Fibroblast of lung (primary cell): ENCODE results near the gene ADCYAP1R1. TPM values are rescaled to one million over a fixed set of nuclear protein-coding genes. Genes with fewer than 3 reads are reported as not detected.

ENCODE experiments used
- DNase-seq, 2 donors: peaks; one replicate each; pipeline versions ENCODE4 v3.0.0 to v3.0.0-alpha.2; 2010; ENCODE audit warnings: low read depth in 2 of 2
- H2AFZ ChIP-seq: 2 replicates; pipeline ENCODE4 v1.5.1; 2012; ENCODE audit warnings: low read length, control low read depth, inconsistent platforms
- H3K27ac ChIP-seq: 2 replicates; pipeline ENCODE4 v1.5.1; 2011; ENCODE audit warnings: low read length, control low read depth; ENCODE audit not compliant: insufficient read depth
- H3K27me3 ChIP-seq: 2 replicates; pipeline ENCODE4 v1.5.1; 2011; ENCODE audit warnings: mild to moderate bottlenecking, low read length; ENCODE audit not compliant: control insufficient read depth, insufficient read depth
- H3K36me3 ChIP-seq: 2 replicates; pipeline ENCODE4 v1.5.1; 2011; ENCODE audit warnings: low read length; ENCODE audit not compliant: control insufficient read depth, insufficient read depth
- H3K4me1 ChIP-seq: 2 replicates; pipeline ENCODE4 v1.5.1; 2011; ENCODE audit warnings: low read length; ENCODE audit not compliant: control insufficient read depth, insufficient read depth; ENCODE audit errors: extremely low read depth
- H3K4me2 ChIP-seq: 2 replicates; pipeline ENCODE4 v1.5.1; 2011; ENCODE audit warnings: low read length, control low read depth; ENCODE audit not compliant: insufficient read depth; ENCODE audit errors: extremely low read depth
- H3K4me3 ChIP-seq, 4 experiments: fragments of 200-600 bp in 1 of 4; sonication (generic) in 1 of 4; replicated peaks in 1 of 4; 2 replicates each; pipeline ENCODE4 v1.5.1; 2011 to 2016; ENCODE audit warnings: low read length in 4 of 4, low read depth in 3 of 4, mild to moderate bottlenecking in 3 of 4, control low read depth in 2 of 4, inconsistent platforms in 1 of 4, mixed read lengths in 1 of 4; ENCODE audit not compliant: insufficient read depth in 1 of 4; ENCODE audit errors: control extremely low read depth in 1 of 4
- H3K79me2 ChIP-seq: 2 replicates; pipeline ENCODE4 v1.5.1; 2012; ENCODE audit warnings: mild to moderate bottlenecking, low read length, inconsistent platforms; ENCODE audit not compliant: control insufficient read depth, insufficient read depth
- H3K9ac ChIP-seq: 2 replicates; pipeline ENCODE4 v1.5.1; 2011; ENCODE audit warnings: mild to moderate bottlenecking, low read length, control low read depth; ENCODE audit not compliant: insufficient read depth
- H3K9me3 ChIP-seq: 2 replicates; pipeline ENCODE4 v1.5.1; 2012; ENCODE audit warnings: low read depth, low read length; ENCODE audit not compliant: control insufficient read depth, insufficient read depth
- H4K20me1 ChIP-seq: 2 replicates; pipeline ENCODE4 v1.5.1; 2011; ENCODE audit warnings: low read length; ENCODE audit not compliant: control insufficient read depth, insufficient read depth; ENCODE audit errors: extremely low read depth
- EZH2 ChIP-seq: IDR thresholded peaks from 2 replicates; pipeline ENCODE4 v1.5.1; 2012; ENCODE audit warnings: low read length, control low read depth, mild to moderate bottlenecking; ENCODE audit errors: missing control alignments
- polyA plus RNA-seq, 2 donors: library from polyadenylated mRNA; depleted of rRNA in 1 of 2; stranded (reverse) in 1 of 2; unstranded in 1 of 2; fragments of >200 nt; gene quantifications; 2 replicates each; pipeline ENCODE4 v1.2.1, GENCODE V29; 2011 to 2012; ENCODE audit warnings: missing spikeins in 1 of 2
- total RNA-seq: library from RNA; depleted of rRNA; stranded (reverse); fragments of >200 nt; gene quantifications from 2 replicates; pipeline ENCODE4 v1.2.1, GENCODE V29; 2014
- TF ChIP-seq, protein P1 (sequence below), 2 donors: IDR thresholded peaks in 1 of 2; conservative IDR thresholded peaks in 1 of 2; 1 replicate in 1 of 2; 2 replicates in 1 of 2; pipeline ENCODE4 v1.5.1; 2011 to 2012; ENCODE audit warnings: low read length in 2 of 2, control low read depth in 1 of 2, inconsistent platforms in 1 of 2, low read depth in 1 of 2, mild to moderate bottlenecking in 1 of 2

Gene ADCYAP1R1
- total and polyA plus RNA-seq, 2 donors (not counting 1 experiment from before 2014, with no cell fraction given) = not detected

GRCh38 chr7:31027161-31027965 lies 24.7 kb upstream of the ADCYAP1R1 start:
- DNase-seq = peak in 1 of 2 donors; percentile 15
- Histone ChIP-seq H3K4me2 (no peak overlapping the region), H2AFZ (no peak overlapping the region), H3K36me3 (no peaks in the 10 kb centered on the region), H3K9me3 (no peaks in the 10 kb centered on the region), H3K4me1 (no peaks in the 10 kb centered on the region), H3K79me2 (no peaks in the 10 kb centered on the region), H3K27me3 (no peaks in the 10 kb centered on the region), H3K27ac (no peak overlapping the region), H3K4me3 (no peak overlapping the region), H3K9ac (no peak overlapping the region), H4K20me1 (no peaks in the 10 kb centered on the region)
- no peak for TF ChIP-seq EZH2
- TF ChIP-seq, protein P1, sequence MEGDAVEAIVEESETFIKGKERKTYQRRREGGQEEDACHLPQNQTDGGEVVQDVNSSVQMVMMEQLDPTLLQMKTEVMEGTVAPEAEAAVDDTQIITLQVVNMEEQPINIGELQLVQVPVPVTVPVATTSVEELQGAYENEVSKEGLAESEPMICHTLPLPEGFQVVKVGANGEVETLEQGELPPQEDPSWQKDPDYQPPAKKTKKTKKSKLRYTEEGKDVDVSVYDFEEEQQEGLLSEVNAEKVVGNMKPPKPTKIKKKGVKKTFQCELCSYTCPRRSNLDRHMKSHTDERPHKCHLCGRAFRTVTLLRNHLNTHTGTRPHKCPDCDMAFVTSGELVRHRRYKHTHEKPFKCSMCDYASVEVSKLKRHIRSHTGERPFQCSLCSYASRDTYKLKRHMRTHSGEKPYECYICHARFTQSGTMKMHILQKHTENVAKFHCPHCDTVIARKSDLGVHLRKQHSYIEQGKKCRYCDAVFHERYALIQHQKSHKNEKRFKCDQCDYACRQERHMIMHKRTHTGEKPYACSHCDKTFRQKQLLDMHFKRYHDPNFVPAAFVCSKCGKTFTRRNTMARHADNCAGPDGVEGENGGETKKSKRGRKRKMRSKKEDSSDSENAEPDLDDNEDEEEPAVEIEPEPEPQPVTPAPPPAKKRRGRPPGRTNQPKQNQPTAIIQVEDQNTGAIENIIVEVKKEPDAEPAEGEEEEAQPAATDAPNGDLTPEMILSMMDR (conservative IDR thresholded peaks at IDR 0.05 in 1 of 2, IDR thresholded peaks at IDR 0.05 in 1 of 2; ENCODE audit: low read depth in 1 of 2, low read length in 2 of 2) = no peak

DNA sequence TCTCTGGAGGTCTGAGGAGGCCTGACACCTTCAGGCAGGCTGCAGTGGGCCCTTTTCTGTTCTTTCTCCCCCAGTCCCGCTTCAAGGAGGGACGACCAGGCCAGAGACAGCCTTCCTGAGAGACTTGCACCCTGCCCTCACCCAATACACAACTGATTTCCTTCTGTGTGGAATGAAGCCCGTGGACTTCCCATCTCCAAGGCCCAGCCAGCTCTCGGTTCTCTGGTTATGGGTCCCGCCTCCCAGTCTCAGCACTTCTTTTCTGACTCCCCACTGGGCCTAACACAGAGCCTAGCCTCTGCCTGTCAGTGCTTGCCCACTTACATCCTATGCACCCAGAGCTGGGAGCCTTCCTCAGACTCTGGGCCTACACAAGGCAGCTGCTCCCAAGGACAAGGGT lies 24.1 kb upstream of the ADCYAP1R1 start:
- no peaks in the 10 kb centered on the region for H4K20me1 ChIP-seq
- no peak overlapping the region for H3K27ac ChIP-seq
- H3K4me1 ChIP-seq = no peaks in the 10 kb centered on the region
- H3K79me2 ChIP-seq = no peaks in the 10 kb centered on the region
- no peaks in the 10 kb centered on the region for H3K9me3 ChIP-seq
- H2AFZ ChIP-seq = no peak overlapping the region
- H3K4me2 ChIP-seq = no peak overlapping the region
- no peak for DNase-seq
- TF ChIP-seq, protein P1 (conservative IDR thresholded peaks at IDR 0.05 in 1 of 2, IDR thresholded peaks at IDR 0.05 in 1 of 2; ENCODE audit: low read depth in 1 of 2, low read length in 2 of 2) = no peak
- no peak for TF ChIP-seq EZH2
- H3K27me3 ChIP-seq = no peaks in the 10 kb centered on the region
- H3K36me3 ChIP-seq = no peaks in the 10 kb centered on the region
- no peak overlapping the region for H3K9ac ChIP-seq
- no peak overlapping the region for H3K4me3 ChIP-seq

- no peaks in the 10 kb centered on the region for H3K27me3 ChIP-seq
- no peak overlapping the region for H2AFZ ChIP-seq
- H3K36me3 ChIP-seq = no peaks in the 10 kb centered on the region
- no peak overlapping the region for H3K4me2 ChIP-seq
- TF ChIP-seq EZH2 = no peak
- TF ChIP-seq, protein P1 (conservative IDR thresholded peaks at IDR 0.05 in 1 of 2, IDR thresholded peaks at IDR 0.05 in 1 of 2; ENCODE audit: low read depth in 1 of 2, low read length in 2 of 2) = no peak
- no peak overlapping the region for H3K9ac ChIP-seq
- DNase-seq = no peak
- no peaks in the 10 kb centered on the region for H4K20me1 ChIP-seq
- no peak overlapping the region for H3K4me3 ChIP-seq
- H3K27ac ChIP-seq = no peak overlapping the region
- no peaks in the 10 kb centered on the region for H3K79me2 ChIP-seq
- H3K9me3 ChIP-seq = no peaks in the 10 kb centered on the region
- H3K4me1 ChIP-seq = no peaks in the 10 kb centered on the region
Observed at GRCh38 chr7:31028417-31028992, 23.6 kb upstream of the ADCYAP1R1 start.
